HG03108 (cell line): ENCODE data around the gene DCAF7.

Source experiments
- ATAC-seq: cut with Tn5 transposase; IDR thresholded peaks from one replicate; pipeline ENCODE4 v1.9.1; 2021; ENCODE audit warnings: moderate library complexity; ENCODE audit not compliant: unreplicated experiment

DCAF7 gene

GRCh38 chr17:63524051-63524450, 26.2 kb upstream of the DCAF7 start:
- no peak for ATAC-seq

GRCh38 chr17:63525190-63525946, 24.9 kb upstream of the DCAF7 start:
- ATAC-seq, result no peak

GRCh38 chr17:63526861-63527260, 23.4 kb upstream of the DCAF7 start:
- ATAC-seq, result no peak

GRCh38 chr17:63528183-63528582, 22.1 kb upstream of the DCAF7 start:
- ATAC-seq, result no peak

- ATAC-seq, result no peak
These were observed 20.3 kb upstream of the DCAF7 start for GRCh38 chr17:63529711-63530556.

- no peak for ATAC-seq
These were observed 19.7 kb upstream of the DCAF7 start for GRCh38 chr17:63530557-63531021.

GRCh38 chr17:63531022-63531965, 19.0 kb upstream of the DCAF7 start:
- no peak for ATAC-seq

- ATAC-seq, result no peak
These were observed 16.7 kb upstream of the DCAF7 start for GRCh38 chr17:63533433-63534077.

GRCh38 chr17:63534078-63534570, 16.2 kb upstream of the DCAF7 start:
- no peak for ATAC-seq

GRCh38 chr17:63534816-63535455, 15.3 kb upstream of the DCAF7 start:
- no peak for ATAC-seq

GRCh38 chr17:63535640-63536039, 14.6 kb upstream of the DCAF7 start:
- ATAC-seq, result no peak

GRCh38 chr17:63537001-63537400, 13.3 kb upstream of the DCAF7 start:
- no peak for ATAC-seq

GRCh38 chr17:63537991-63538692, 12.1 kb upstream of the DCAF7 start:
- ATAC-seq, result no peak

GRCh38 chr17:63538693-63539595, 11.3 kb upstream of the DCAF7 start:
- no peak for ATAC-seq

GRCh38 chr17:63540590-63540989, 9.7 kb upstream of the DCAF7 start:
- no peak for ATAC-seq

GRCh38 chr17:63542218-63542545, 8.1 kb upstream of the DCAF7 start:
- no peak for ATAC-seq

GRCh38 chr17:63542942-63543821, 7.1 kb upstream of the DCAF7 start:
- ATAC-seq, result no peak
